ENCODE measurements around the gene TMEM209.
A peak's percentile ranks its signal among the peaks of the same experiment; 100 is the strongest.

Gene TMEM209

GRCh38 chr7:130140551-130141160 is 64.5 kb downstream of the TMEM209 start:
- TF ChIP-seq CTCF (conservative IDR thresholded peaks at IDR 0.05), result no peak
- peak overlapping the region; percentile 90 for H3K27ac ChIP-seq

- no peak for TF ChIP-seq CTCF (conservative IDR thresholded peaks at IDR 0.05)
- H3K27ac ChIP-seq, result no peak overlapping the region
Measured at GRCh38 chr7:130139193-130139960, 65.8 kb downstream of the TMEM209 start.

DNA sequence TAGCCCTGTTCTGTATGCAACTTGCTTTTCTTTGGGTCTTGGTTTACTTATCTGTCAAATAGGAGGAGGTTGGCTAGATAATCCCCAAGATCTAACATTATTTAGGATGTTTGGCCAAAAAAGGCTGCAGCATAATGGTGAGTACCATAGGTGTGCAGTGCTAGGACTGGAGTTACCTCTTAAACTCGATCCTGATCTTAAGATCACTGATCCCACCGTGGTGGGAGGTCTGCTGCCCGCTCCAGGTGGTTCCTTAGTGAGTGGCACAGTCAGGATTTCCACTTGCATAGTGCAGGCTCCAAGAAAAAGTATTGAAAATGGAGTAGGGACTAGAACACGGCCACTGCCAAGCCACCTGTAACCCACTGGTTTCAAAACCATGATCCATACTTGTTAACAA is 68.0 kb downstream of the TMEM209 start:
- TF ChIP-seq CTCF (conservative IDR thresholded peaks at IDR 0.05), result no peak
- no peak overlapping the region for H3K27ac ChIP-seq

DNA sequence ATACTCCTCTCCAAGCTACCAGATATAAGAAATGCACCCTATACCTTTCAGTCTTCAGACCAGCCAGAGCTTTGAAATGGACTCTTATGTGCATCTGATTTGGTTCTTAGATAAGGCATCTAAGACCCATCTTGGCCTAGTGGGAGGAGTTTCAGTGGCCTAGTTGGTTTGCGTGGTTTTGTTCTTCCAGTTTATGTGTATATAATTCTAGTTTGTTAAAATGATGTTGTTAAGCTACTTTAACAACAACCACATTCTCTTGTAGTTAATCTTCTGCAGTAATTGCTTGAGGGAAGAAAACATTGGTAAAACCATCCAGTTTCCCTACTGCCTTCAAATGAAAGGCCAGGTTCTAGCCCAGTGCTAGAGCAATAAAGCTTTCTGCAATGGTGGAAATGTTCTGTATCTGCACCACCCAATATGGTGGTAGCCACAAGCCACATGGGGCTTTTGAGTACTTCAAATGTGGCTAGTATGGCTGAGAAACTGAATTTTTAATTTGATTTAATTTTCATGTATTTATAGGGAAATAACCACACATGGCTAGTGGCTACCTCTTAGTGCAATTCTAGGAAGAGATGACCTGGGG is 68.5 kb downstream of the TMEM209 start:
- H3K27ac ChIP-seq, result no peak overlapping the region
- no peak for TF ChIP-seq CTCF (conservative IDR thresholded peaks at IDR 0.05)

GRCh38 chr7:130135208-130136205 is 69.7 kb downstream of the TMEM209 start:
- no peak for TF ChIP-seq CTCF (conservative IDR thresholded peaks at IDR 0.05)
- H3K27ac ChIP-seq, result no peak overlapping the region

DNA sequence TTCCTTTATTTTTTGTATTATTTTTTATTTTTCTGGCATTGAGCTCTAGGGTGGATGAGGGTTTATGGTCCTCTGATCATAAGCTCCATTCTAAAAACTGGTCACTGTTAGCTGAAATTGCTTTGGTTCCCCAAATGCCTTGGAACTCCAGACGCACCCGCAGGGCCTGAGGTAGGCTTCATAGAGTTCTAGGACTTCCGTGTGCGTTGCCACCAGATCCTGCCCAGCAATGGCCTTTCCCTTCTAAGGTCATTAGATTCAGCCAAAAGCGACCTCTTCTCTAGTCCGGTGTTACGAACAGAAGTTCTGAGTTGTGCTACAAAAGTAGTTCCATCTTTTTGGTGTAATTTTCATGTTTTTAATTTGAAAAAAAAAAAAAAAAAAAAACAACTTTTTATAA is 70.5 kb downstream of the TMEM209 start:
- no peak for TF ChIP-seq CTCF (conservative IDR thresholded peaks at IDR 0.05)
- no peak overlapping the region for H3K27ac ChIP-seq
